NCI-H1930 (cell line): ENCODE data around the gene TTC5.
"Not testable (repeated sequence)": the region's sequence is repeated elsewhere in the genome, so short reads cannot be mapped to it uniquely, and the experiment has no call there.

Source experiments
- DNase-seq, 2 experiments: peaks; one replicate each; lab custom pipeline; 2025; lab: John Stamatoyannopoulos, UW

TTC5 gene

DNA sequence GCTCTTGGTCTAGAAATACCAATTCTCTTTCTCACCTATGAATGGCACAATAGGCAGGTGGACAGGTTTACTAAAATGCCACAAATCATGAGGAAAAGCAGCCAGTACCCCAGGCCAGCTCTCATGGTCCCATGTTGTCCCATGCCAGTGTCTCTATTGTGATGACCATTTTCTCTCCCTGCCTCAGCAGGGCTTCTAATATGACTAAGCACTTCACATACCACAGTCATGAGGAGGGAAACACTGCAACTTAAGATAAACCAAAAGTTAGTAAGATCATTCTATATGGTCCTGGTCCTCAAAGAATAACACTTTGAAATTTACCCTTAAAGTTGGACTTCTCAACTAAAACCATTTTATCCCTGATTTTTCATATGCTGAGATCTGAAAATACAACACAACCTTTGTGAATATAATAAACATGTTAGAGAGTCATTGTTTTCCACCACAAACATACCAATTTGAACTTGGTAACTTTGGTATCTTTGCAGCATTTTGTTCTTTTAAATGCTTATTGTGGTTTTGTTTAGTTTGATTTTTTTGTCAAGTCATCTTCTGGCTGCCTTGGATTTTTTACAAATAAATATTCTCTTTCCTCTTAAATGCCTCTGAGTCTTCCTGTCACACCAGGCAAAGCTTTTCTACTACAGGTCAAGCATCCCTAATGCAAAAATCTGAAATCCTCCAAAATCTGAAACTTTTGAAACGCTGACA, 3.6 kb downstream of the TTC5 start:
- DNase-seq: no peak

DNA sequence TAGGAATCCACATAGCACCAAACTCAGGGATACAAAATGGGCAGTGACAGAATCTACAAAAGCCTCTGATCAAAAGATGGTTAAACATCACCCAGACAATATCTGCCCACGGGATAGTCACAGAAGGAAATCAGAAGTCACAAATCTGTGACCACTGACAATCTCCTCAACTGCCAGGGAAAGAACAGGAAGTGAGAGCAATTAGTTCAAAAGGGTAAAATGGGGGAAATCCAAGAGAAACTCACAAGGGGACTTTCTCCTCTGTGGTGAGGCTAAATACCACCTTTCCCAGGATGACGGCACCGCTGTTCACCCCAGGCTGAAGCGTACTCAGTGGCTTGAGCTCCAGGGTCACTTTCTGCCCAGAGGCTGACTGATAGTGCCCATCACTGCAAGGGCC, 10.7 kb downstream of the TTC5 start:
- DNase-seq: no peak

DNA sequence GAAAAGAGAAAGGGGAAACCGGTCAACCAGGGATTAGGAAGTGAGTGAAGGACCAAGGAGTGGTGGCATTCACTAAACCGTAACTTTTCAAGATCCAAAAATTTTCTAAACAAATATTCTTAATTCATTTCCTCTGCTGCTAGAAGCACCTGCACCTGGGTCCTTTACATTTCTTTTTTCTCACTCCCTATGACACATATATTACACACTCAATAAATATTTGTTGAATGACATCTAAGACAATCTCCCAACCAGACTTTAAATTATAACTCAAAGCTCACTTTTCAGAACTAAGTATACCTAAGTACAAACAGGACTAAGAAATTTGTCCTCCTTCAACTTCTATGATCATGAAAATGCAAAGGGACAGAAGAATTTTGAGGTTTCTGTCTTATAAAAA, 11.1 kb downstream of the TTC5 start:
- no peak for DNase-seq

DNA sequence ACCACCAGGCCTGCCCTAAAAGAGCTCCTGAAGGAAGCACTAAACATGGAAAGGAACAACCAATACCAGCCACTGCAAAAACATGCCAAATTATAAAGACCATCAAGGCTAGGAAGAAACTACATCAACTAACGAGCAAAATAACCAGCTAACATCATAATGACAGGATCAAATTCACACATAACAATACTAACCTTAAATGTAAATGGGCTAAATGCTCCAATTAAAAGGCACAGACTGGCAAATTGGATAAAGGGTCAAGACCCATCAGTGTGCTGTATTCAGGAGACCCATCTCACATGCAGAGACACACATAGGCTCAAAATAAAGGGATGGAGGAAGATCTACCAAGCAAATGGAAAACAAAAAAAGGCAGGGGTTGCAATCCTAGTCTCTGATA, 23.8 kb downstream of the TTC5 start:
- DNase-seq: not testable (repeated sequence)

DNA sequence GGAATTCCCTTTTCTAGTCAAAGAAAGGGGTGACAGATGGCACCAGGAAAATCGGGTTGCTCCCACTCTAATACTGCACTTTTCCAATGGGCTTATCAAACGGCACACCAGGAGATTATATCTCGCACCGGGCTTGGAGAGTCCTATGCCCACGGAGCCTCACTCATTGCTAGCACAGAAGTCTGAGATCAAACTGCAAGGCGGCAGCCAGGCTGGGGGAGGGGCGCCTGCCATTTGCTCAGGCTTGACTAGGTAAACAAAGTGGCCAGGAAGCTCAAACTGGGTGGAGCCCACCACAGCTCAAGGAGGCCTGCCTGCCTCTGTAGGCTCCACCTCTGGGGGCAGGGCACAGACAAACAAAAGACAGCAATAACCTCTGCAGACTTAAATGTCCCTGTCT, 25.5 kb downstream of the TTC5 start:
- DNase-seq: not testable (repeated sequence)

DNA sequence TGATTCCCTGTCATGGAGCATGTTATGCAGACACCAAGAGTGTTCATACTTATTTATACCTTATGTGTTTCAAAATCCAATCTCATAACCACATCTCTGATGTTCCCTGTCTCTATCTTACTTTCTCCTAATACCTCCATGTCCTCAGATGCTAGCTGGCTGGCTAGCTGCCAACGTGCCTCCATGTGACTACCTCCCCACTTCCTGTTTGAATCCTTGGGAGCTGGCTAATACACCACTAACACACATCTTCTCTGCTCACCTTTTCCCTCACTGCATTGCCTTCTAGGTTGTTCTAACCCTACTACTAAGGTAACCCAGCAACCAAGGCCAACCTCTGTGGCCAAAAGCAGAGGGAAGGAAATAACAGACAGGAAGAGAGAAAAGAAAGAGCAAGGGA, 27.3 kb downstream of the TTC5 start:
- no peak for DNase-seq

DNA sequence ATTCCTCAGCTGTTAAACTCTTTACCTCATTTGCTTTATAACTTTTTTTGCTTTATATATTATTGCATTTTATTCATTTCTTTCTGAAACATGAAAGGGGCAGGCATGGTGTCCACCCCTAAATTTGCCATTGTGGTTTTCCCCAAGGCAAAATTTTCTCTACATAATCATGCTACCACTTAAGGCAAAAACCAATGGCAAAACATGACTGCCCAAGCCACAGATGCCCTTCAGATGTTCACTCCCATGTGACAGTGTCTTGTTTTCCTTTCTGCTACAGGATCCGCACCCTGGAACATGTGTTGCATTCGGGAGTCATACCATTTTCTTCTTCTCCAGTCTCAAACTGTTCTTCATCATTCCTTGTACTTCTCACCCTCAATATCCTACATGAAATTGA, 28.3 kb downstream of the TTC5 start:
- no peak for DNase-seq

DNA sequence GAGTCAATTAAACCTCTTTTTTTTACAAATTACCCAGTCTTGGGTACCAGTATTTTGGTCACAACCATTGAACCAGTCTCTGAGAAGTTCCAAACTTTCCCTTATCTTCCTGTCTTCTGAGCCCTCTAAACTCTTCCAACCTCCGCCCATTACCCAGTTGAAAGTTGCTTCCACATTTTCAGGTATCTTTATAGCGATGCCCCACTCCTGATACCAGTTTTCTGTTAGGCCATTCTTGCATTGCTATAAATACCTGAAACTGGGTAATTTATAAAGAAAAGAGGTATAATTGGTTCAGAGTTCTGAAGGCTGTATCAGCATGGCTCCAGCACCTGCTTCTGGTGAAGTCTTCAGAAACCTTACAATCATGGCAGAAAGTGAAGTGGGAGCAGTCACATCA, 31.7 kb downstream of the TTC5 start:
- DNase-seq: no peak

DNA sequence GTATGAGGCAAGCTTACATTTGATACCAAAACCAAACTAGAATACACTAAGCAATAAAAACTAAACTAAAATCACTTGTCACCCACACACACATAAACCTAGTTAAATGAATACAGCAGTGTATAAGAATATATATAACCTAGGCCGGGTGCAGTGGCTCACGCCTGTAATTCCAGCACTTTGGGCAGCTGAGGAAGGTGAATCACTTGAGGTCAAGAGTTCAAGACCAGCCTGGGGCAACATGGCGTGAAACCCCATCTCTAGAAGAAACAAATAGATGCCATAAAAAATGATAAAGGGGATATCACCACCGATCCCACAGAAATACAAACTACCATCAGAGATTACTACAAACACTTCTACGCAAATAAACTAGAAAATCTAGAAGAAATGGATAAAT, 41.4 kb downstream of the TTC5 start:
- DNase-seq: not testable (repeated sequence)

DNA sequence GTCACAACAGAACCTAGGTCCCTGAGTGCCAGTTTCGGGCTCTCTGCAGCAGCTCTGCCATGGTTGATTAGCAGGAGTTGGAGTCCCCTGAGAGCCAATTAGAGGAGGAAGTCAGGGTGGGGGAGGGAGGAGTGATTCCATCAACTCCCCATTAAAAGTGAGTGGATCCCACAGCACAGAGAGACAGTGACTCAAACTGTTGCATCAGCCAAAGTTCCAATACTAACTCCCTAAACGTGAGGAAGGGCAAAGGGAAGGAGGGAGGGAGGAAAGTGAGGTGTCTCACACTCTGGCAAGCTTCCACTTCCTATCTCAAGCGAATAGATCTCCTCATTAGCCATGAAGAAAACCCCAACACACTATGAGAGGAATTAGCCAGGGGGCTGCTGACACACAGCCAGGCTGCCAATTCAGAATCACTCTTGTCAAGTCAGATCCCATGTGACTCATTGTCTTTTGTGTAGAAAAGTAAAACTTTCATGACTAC, 43.1 kb downstream of the TTC5 start:
- DNase-seq: no peak

DNA sequence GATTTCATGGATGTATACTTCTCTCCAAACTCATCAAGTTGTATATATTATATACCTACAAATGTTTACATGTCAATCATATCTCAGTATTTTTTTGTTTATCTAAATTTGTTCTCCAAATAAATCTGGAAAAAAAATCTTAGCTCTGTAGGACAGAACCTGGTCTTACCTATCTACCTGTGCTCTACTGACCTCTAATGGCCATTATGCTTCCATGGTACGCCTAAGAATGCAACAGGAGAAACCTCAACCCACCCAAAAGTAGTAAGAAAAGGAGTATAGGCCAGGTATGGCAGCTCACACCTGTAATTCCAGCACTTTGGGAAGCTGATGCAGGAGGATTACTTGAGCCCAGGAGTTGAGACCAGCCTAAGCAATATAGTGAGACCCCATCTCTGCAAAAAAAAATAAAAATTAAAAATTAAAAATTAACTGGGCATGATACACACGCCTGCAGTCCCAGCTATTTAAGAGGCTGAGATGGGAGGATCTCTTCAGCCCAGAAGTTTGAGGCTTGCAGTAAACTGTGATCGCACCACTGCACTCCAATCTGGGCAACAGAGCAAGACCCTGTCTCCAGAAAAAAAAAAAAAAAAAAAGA, 58.0 kb downstream of the TTC5 start:
- peak in 1 of 2 experiments; percentile 17 for DNase-seq
